ENCODE data around the gene ERN1.

Gene ERN1

GRCh38 chr17:64001763-64002529 is 128.0 kb downstream of the ERN1 start:
- no peak for DNase-seq

- DNase-seq: no peak
Measured at GRCh38 chr17:64001091-64001579, 128.8 kb downstream of the ERN1 start.

GRCh38 chr17:63999680-64000531 is 130.0 kb downstream of the ERN1 start:
- DNase-seq: no peak

- DNase-seq: no peak
Measured at GRCh38 chr17:63998721-63999679, 130.9 kb downstream of the ERN1 start.

- DNase-seq: no peak
Measured at GRCh38 chr17:63998050-63998720, 131.8 kb downstream of the ERN1 start, which contains the start of gene PRR29. PRR29 (plus strand) TSS chr17:63998351; CDS start chr17:63998365, 14 bp downstream.

GRCh38 chr17:63997341-63998048 is 132.4 kb downstream of the ERN1 start:
- no peak for DNase-seq

- no peak for DNase-seq
Measured at GRCh38 chr17:63996430-63997182, 133.3 kb downstream of the ERN1 start.

- no peak for DNase-seq
Measured at GRCh38 chr17:63995626-63996025, 134.3 kb downstream of the ERN1 start.

GRCh38 chr17:63993368-63993985 is 136.5 kb downstream of the ERN1 start:
- DNase-seq: no peak

- DNase-seq: no peak
Measured at GRCh38 chr17:63991611-63992010, 138.3 kb downstream of the ERN1 start.

- no peak for DNase-seq
Measured at GRCh38 chr17:63989622-63990345, 140.2 kb downstream of the ERN1 start.

Data from AML-193 (cell line).